Measurements from ENCODE around the gene PAX8.

The PAX8 gene

GRCh38 chr2:113198048-113198789 is 80.5 kb downstream of the PAX8 start:
- H3K27me3 ChIP-seq (ENCODE audit: insufficient read depth, poor library complexity, severe bottlenecking): no peaks in the 10 kb centered on the region
- DNase-seq (ENCODE audit: low read depth in 1 of 2, low spot score in 1 of 2): no peak
- no peak overlapping the region for H3K4me3 ChIP-seq (replicated peaks; ENCODE audit: insufficient read depth, low read length)
- H3K27ac ChIP-seq (replicated peaks): no peak overlapping the region
- no peak for TF ChIP-seq POLR2AphosphoS5 (IDR thresholded peaks at IDR 0.05; ENCODE audit: low read depth)
- TF ChIP-seq, protein P1, sequence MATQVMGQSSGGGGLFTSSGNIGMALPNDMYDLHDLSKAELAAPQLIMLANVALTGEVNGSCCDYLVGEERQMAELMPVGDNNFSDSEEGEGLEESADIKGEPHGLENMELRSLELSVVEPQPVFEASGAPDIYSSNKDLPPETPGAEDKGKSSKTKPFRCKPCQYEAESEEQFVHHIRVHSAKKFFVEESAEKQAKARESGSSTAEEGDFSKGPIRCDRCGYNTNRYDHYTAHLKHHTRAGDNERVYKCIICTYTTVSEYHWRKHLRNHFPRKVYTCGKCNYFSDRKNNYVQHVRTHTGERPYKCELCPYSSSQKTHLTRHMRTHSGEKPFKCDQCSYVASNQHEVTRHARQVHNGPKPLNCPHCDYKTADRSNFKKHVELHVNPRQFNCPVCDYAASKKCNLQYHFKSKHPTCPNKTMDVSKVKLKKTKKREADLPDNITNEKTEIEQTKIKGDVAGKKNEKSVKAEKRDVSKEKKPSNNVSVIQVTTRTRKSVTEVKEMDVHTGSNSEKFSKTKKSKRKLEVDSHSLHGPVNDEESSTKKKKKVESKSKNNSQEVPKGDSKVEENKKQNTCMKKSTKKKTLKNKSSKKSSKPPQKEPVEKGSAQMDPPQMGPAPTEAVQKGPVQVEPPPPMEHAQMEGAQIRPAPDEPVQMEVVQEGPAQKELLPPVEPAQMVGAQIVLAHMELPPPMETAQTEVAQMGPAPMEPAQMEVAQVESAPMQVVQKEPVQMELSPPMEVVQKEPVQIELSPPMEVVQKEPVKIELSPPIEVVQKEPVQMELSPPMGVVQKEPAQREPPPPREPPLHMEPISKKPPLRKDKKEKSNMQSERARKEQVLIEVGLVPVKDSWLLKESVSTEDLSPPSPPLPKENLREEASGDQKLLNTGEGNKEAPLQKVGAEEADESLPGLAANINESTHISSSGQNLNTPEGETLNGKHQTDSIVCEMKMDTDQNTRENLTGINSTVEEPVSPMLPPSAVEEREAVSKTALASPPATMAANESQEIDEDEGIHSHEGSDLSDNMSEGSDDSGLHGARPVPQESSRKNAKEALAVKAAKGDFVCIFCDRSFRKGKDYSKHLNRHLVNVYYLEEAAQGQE (IDR thresholded peaks at IDR 0.05; ENCODE audit: insufficient replicate concordance, low read depth): no peak
- TF ChIP-seq GABPA (IDR thresholded peaks at IDR 0.05; ENCODE audit: low read depth): no peak
- TF ChIP-seq SPI1 (IDR thresholded peaks at IDR 0.05; ENCODE audit: borderline replicate concordance, low read depth): no peak
- no peak for TF ChIP-seq CTCF (IDR thresholded peaks at IDR 0.05; ENCODE audit: insufficient read depth, low read length)

DNA sequence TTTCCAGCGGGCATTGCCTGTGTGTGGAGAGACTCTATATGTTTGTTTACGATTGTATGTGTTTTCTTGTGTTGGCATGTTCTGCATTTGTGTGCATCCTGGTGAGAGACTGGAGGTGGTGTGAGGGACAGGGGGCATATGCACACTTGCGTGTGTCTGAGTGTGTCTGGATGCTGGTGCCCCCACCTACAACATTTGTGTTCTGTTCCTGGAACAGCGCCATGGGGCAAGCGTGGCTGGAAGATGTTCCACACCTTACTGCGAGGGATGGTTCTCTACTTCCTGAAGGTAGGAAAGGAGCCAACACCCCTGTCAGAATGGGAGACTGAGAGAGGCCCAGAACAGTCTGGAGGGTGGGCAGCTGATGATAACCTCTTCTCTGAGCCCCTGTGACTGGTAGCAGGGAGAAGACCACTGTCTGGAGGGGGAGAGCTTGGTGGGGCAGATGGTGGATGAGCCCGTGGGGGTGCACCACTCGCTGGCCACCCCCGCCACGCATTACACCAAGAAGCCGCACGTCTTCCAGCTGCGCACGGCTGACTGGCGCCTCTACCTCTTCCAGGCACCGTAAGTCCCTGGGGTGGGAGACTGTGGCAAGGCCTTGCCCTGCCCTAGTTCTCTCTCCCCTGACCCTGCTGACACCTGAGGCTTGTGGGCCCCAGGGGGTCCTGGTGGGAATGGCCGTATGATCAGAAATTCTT is 81.2 kb downstream of the PAX8 start:
- Histone ChIP-seq H3K4me3 (replicated peaks; ENCODE audit: insufficient read depth, low read length) (no peak overlapping the region), H3K27ac (replicated peaks) (no peak overlapping the region), H3K27me3 (ENCODE audit: insufficient read depth, poor library complexity, severe bottlenecking) (no peaks in the 10 kb centered on the region)
- TF ChIP-seq, protein P1 (IDR thresholded peaks at IDR 0.05; ENCODE audit: insufficient replicate concordance, low read depth): no peak
- TF ChIP-seq GABPA (IDR thresholded peaks at IDR 0.05; ENCODE audit: low read depth) (no peak), CTCF (IDR thresholded peaks at IDR 0.05; ENCODE audit: insufficient read depth, low read length) (no peak), POLR2AphosphoS5 (IDR thresholded peaks at IDR 0.05; ENCODE audit: low read depth) (no peak), SPI1 (IDR thresholded peaks at IDR 0.05; ENCODE audit: borderline replicate concordance, low read depth) (no peak)
- DNase-seq (ENCODE audit: low read depth in 1 of 2, low spot score in 1 of 2): no peak

DNA sequence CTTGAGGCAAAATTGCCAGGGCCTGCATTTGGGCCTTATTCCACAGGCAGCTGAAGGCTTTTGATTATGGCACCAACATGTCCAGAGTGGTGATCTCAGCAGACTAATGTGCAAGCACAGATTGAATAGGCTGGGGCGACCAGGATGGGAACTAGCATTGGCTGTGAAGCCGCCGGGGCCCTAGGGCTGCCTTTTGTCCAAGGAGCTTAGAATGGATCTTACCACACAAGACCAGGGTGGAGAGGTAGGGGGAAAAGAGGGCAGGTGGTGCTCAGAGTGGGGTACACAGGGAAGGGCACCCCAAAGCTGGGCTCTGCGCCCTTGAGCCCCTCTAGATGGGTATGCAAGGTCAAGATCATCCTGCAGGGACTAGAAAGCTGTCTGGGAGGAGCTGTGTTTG is 81.9 kb downstream of the PAX8 start:
- TF ChIP-seq GABPA (IDR thresholded peaks at IDR 0.05; ENCODE audit: low read depth) (no peak), POLR2AphosphoS5 (IDR thresholded peaks at IDR 0.05; ENCODE audit: low read depth) (no peak), SPI1 (IDR thresholded peaks at IDR 0.05; ENCODE audit: borderline replicate concordance, low read depth) (no peak), CTCF (IDR thresholded peaks at IDR 0.05; ENCODE audit: insufficient read depth, low read length) (no peak)
- TF ChIP-seq, protein P1 (IDR thresholded peaks at IDR 0.05; ENCODE audit: insufficient replicate concordance, low read depth): no peak
- no peak overlapping the region for H3K27ac ChIP-seq (replicated peaks)

More for the DNA sequence above, 81.9 kb downstream of the PAX8 start:
- Histone ChIP-seq H3K27me3 (ENCODE audit: insufficient read depth, poor library complexity, severe bottlenecking) (no peaks in the 10 kb centered on the region), H3K4me3 (replicated peaks; ENCODE audit: insufficient read depth, low read length) (no peak overlapping the region)
- DNase-seq (ENCODE audit: low read depth in 1 of 2, low spot score in 1 of 2): no peak
